SK-N-MC (cell line): ENCODE measurements around the gene AGR2.

Experiments
- EZH2 ChIP-seq: fragments of 200-600 bp; sonication (generic); IDR thresholded peaks from one replicate; pipeline ENCODE4 v1.6.1; 2017; ENCODE audit warnings: antibody characterized with exemption
- POLR2AphosphoS5 ChIP-seq: IDR thresholded peaks from 2 replicates; pipeline ENCODE4 v1.6.1; 2012; ENCODE audit warnings: mild to moderate bottlenecking, low read depth, low read length, borderline replicate concordance

DNA sequence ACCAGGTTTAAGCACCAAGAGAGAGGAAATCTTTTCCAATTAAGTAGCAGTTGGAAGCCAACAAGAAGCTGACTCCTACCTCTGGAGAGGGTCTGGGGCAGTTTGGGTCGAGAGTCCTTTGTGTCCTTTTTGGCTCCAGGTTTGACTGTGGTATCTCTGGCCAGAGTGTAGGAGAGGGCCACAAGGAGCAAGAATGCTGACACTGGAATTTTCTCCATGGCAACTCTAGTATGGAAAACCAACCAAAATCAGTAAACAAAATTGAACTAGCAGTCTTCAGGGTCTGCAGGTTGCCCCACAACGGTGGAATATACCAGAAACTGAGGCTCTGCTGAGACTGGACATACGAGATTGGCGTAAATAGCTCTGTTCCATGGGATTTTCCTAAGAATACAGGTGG lies 3.2 kb downstream of the AGR2 start:
- TF ChIP-seq POLR2AphosphoS5 (no peak), EZH2 (no peak)
